ENCODE measurements around the gene FMN1. TPM values are rescaled to one million over a fixed set of nuclear protein-coding genes. Genes with fewer than 3 reads are reported as not detected.

The FMN1 gene
- total and polyA plus RNA-seq, 7 donors, result 0.21 to 20.0 (median 2.5) TPM

- Histone ChIP-seq H3K36me3 (ENCODE audit: insufficient read depth in 1 of 2, low read depth in 1 of 2) (no peaks in the 10 kb centered on the region), H3K27me3 (ENCODE audit: insufficient read depth in 3 of 3, low read length in 2 of 3) (no peaks in the 10 kb centered on the region), H3K4me1 (peaks cover 29% of the 10 kb centered on the region), H3K27ac (no peak overlapping the region), H3K9me3 (no peaks in the 10 kb centered on the region), H3K4me3 (no peak overlapping the region)
- DNase-seq (no peak), ATAC-seq (peak; percentile 39 to 70 (median 50))
- TF ChIP-seq, protein P1, sequence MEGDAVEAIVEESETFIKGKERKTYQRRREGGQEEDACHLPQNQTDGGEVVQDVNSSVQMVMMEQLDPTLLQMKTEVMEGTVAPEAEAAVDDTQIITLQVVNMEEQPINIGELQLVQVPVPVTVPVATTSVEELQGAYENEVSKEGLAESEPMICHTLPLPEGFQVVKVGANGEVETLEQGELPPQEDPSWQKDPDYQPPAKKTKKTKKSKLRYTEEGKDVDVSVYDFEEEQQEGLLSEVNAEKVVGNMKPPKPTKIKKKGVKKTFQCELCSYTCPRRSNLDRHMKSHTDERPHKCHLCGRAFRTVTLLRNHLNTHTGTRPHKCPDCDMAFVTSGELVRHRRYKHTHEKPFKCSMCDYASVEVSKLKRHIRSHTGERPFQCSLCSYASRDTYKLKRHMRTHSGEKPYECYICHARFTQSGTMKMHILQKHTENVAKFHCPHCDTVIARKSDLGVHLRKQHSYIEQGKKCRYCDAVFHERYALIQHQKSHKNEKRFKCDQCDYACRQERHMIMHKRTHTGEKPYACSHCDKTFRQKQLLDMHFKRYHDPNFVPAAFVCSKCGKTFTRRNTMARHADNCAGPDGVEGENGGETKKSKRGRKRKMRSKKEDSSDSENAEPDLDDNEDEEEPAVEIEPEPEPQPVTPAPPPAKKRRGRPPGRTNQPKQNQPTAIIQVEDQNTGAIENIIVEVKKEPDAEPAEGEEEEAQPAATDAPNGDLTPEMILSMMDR (IDR thresholded peaks at IDR 0.05), result no peak
- intact Hi-C loops (cut with DNase I), result loop anchor here (2.0 to 10.0 kb wide), 6 partner anchors 43 to 615 kb away; no protein-coding TSS in a partner anchor
- 37 to 58% (median 42%) methylated on average over 7 of the region's 7 CpGs for WGBS, 3 donors
Observed at GRCh38 chr15:33089165-33089877, 105.2 kb downstream of the FMN1 start.

DNA sequence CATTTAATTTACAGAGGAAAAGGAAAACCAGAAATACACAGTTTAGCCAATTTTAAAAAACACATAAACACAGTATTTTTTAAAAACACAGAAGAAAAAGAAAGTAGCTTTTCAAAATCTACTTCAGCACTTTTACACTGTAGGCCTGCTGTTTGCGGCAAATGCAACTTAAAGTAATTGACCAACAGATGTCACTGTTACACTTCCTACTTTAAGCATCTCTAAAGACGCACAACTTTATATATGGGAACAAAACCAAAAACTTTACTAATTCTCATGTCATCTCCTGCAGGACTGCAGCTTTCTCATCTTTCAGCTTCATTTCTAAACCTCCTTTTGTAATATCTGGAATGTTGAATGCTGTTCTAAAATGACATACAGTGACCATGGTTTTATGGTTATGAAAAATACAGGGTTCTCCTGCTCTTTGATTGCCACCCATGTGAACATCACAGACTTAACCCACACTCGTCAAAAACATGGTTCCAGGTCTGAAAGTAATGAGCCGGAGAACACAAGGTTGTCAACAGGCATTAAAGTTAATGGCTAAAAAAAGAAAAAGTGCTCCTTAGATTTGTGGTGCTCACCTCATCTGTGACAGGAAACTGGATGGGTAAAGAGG lies 107.9 kb downstream of the FMN1 start:
- 16 to 21% (median 18%) methylated on average over 4 of the region's 4 CpGs for WGBS, 3 donors

GRCh38 chr15:33084661-33085060 lies 109.9 kb downstream of the FMN1 start:
- DNase-seq, result no peak
- Histone ChIP-seq H3K9me3 (no peaks in the 10 kb centered on the region), H3K36me3 (ENCODE audit: insufficient read depth in 1 of 2, low read depth in 1 of 2) (no peaks in the 10 kb centered on the region), H3K4me1 (peaks cover 7% of the 10 kb centered on the region), H3K27ac (no peak overlapping the region), H3K4me3 (no peak overlapping the region), H3K27me3 (ENCODE audit: insufficient read depth in 3 of 3, low read length in 2 of 3) (no peaks in the 10 kb centered on the region)
- intact Hi-C loops (cut with DNase I), result loop anchor here (5.0 to 10.0 kb wide), 5 partner anchors 60 to 620 kb away; no protein-coding TSS in a partner anchor
- ATAC-seq, result no peak
- TF ChIP-seq, protein P1 (IDR thresholded peaks at IDR 0.05), result no peak
- WGBS, 3 donors, result 70 to 95% (median 88%) methylated on average over 4 of the region's 4 CpGs

More for the DNA sequence above, 107.9 kb downstream of the FMN1 start:
- H3K4me3 ChIP-seq, result no peak overlapping the region
- H3K4me1 ChIP-seq, result peaks cover 23% of the 10 kb centered on the region
- H3K27me3 ChIP-seq (ENCODE audit: insufficient read depth in 3 of 3, low read length in 2 of 3), result no peaks in the 10 kb centered on the region
- DNase-seq, result no peak
- TF ChIP-seq, protein P1 (IDR thresholded peaks at IDR 0.05), result peak; percentile 63
- intact Hi-C loops (cut with DNase I), result loop anchor here (2.0 to 10.0 kb wide), 6 partner anchors 46 to 618 kb away; no protein-coding TSS in a partner anchor
- no peak overlapping the region for H3K27ac ChIP-seq
- peak; percentile 49 to 67 (median 56) for ATAC-seq
- no peaks in the 10 kb centered on the region for H3K9me3 ChIP-seq
- no peaks in the 10 kb centered on the region for H3K36me3 ChIP-seq (ENCODE audit: insufficient read depth in 1 of 2, low read depth in 1 of 2)

- ATAC-seq, result no peak
- no peak overlapping the region for H3K27ac ChIP-seq
- TF ChIP-seq, protein P1 (IDR thresholded peaks at IDR 0.05), result no peak
- no peaks in the 10 kb centered on the region for H3K36me3 ChIP-seq (ENCODE audit: insufficient read depth in 1 of 2, low read depth in 1 of 2)
- H3K9me3 ChIP-seq, result no peaks in the 10 kb centered on the region
- WGBS, 3 donors, result 65 to 76% (median 74%) methylated on average over 6 of the region's 6 CpGs
- no peak for DNase-seq
- H3K4me1 ChIP-seq, result no peaks in the 10 kb centered on the region
- intact Hi-C loops (cut with DNase I), result loop anchor here (10.0 kb wide), 4 partner anchors 59 to 621 kb away; no protein-coding TSS in a partner anchor
- H3K4me3 ChIP-seq, result no peak overlapping the region
- H3K27me3 ChIP-seq (ENCODE audit: insufficient read depth in 3 of 3, low read length in 2 of 3), result no peaks in the 10 kb centered on the region
Observed at GRCh38 chr15:33083232-33084081, 111.1 kb downstream of the FMN1 start.

All from psoas muscle (tissue), 8 donors.